GM20000 (cell line): ENCODE data around the gene FAM241B.

ENCODE experiments used
- DNase-seq: peaks from one replicate; pipeline ENCODE4 v3.0.0; 2012; ENCODE audit warnings: low spot score
- TF ChIP-seq, protein P1 (sequence below): IDR thresholded peaks from 2 replicates; pipeline ENCODE4 v1.5.1; 2012; ENCODE audit warnings: mild to moderate bottlenecking, control low read depth; ENCODE audit errors: extremely low read depth, missing control alignments

Gene FAM241B

GRCh38 chr10:69645296-69646184 is 15.5 kb downstream of the FAM241B start:
- DNase-seq, result no peak
- TF ChIP-seq, protein P1, sequence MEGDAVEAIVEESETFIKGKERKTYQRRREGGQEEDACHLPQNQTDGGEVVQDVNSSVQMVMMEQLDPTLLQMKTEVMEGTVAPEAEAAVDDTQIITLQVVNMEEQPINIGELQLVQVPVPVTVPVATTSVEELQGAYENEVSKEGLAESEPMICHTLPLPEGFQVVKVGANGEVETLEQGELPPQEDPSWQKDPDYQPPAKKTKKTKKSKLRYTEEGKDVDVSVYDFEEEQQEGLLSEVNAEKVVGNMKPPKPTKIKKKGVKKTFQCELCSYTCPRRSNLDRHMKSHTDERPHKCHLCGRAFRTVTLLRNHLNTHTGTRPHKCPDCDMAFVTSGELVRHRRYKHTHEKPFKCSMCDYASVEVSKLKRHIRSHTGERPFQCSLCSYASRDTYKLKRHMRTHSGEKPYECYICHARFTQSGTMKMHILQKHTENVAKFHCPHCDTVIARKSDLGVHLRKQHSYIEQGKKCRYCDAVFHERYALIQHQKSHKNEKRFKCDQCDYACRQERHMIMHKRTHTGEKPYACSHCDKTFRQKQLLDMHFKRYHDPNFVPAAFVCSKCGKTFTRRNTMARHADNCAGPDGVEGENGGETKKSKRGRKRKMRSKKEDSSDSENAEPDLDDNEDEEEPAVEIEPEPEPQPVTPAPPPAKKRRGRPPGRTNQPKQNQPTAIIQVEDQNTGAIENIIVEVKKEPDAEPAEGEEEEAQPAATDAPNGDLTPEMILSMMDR, result no peak

GRCh38 chr10:69646185-69647060 is 16.4 kb downstream of the FAM241B start:
- DNase-seq, result no peak
- TF ChIP-seq, protein P1, result no peak

DNA sequence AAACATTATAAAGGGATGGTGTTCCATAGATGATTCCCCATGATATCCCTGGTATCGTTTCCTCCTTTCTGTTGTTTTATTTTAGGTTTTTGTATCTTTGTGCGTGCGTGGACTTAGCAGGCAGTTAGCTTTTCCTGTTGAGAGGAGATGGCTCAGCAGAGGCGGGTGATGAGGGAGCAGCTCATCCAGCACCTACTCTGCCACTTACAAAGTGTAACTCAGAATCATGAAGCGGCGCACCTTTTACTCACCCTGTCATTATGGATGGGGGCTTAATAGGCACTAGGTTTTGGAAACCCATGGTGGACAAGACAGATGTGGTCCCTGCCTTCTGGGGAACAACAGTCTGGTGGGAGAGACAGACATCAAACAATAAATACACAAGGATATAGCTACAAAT is 17.1 kb downstream of the FAM241B start:
- no peak for DNase-seq

DNA sequence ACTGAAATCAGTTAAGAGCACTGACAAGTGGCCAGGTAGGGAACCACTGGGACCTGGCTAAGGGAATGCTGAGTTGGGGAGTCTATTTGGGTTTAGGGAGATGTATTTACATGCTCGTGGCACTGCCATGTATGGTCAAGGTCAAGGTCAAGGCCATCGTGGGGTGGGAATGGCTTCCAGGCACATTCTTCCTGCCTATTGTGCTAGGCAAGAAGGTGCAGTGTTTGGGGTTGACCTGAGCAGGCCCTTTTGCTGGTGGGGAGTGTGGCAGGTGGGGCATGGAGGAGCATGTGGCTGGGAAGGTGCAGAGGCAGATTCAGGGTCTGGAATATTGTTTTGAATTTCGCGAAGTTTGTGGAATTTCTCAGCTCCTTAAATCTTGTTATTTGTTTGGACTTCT is 17.8 kb downstream of the FAM241B start:
- DNase-seq, result no peak
- TF ChIP-seq, protein P1, result no peak

More for the DNA sequence above, 17.1 kb downstream of the FAM241B start:
- TF ChIP-seq, protein P1, result no peak

- DNase-seq, result no peak
- TF ChIP-seq, protein P1, result no peak
These were observed 18.4 kb downstream of the FAM241B start for GRCh38 chr10:69648461-69648860.

DNA sequence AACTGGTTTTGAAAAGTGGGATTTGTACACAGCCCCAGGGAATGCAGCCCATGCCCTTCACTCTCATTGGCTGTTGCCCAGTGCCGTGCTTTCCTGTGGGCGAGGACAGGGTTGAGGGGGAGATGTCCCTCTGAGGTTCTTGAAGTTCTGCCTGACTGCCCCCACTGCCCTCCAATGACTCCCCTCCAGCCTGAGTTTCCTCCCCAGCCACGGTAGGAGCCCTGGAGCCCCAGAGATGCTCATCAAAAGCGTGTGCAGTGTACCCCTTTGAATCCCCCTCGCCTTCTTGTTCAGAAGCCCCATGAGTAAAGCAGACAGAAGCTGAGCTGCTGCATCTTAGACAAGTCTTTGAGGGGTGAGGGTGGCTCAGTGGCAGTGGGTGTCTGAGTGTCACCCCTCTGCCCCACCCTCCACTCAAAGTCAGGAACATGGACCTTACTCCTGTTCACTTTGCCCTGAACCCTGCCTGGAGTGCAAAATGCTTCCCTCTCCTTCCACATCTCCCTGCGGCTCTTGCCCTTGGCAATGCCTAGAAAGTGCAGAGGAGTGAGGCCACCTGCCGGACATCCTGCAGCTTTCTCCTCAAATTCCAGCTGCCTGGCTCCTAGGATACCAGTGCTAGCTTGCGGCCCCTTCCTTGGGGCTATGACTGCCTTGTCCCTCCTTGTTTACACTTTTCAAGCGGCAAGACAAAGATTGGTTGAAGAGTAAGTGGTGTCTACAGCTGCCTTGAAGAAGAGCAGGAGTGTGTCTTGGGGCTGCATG is 19.9 kb downstream of the FAM241B start:
- TF ChIP-seq, protein P1, result no peak
- DNase-seq, result no peak
